GM15510 (cell line): ENCODE data around the gene SPPL2B.

ENCODE experiments used
- POLR2A ChIP-seq: IDR thresholded peaks from 3 replicates; pipeline ENCODE4 v1.6.1; 2011; ENCODE audit warnings: borderline replicate concordance; ENCODE audit not compliant: insufficient read length; ENCODE audit errors: extremely low read depth

SPPL2B gene

GRCh38 chr19:2351591-2351990, 23.1 kb downstream of the SPPL2B start:
- no peak for TF ChIP-seq POLR2A

- no peak for TF ChIP-seq POLR2A
Measured at GRCh38 chr19:2352121-2352520, 23.6 kb downstream of the SPPL2B start.

- no peak for TF ChIP-seq POLR2A
Measured at GRCh38 chr19:2353159-2353886, 24.8 kb downstream of the SPPL2B start.

- no peak for TF ChIP-seq POLR2A
Measured at GRCh38 chr19:2353887-2354592, 25.6 kb downstream of the SPPL2B start.

- TF ChIP-seq POLR2A, result no peak
Measured at GRCh38 chr19:2354670-2355069, 26.2 kb downstream of the SPPL2B start.

GRCh38 chr19:2355168-2356035, 26.9 kb downstream of the SPPL2B start:
- TF ChIP-seq POLR2A, result no peak

GRCh38 chr19:2356036-2356646, 27.7 kb downstream of the SPPL2B start:
- no peak for TF ChIP-seq POLR2A

GRCh38 chr19:2357279-2358206, 29.1 kb downstream of the SPPL2B start:
- no peak for TF ChIP-seq POLR2A

- no peak for TF ChIP-seq POLR2A
Measured at GRCh38 chr19:2358548-2359173, 30.2 kb downstream of the SPPL2B start.

- no peak for TF ChIP-seq POLR2A
Measured at GRCh38 chr19:2359992-2360685, 31.7 kb downstream of the SPPL2B start, which contains the start of gene TMPRSS9. Gene TMPRSS9 (plus strand): TSS chr19:2360265. CDS start chr19:2389786, 29,521 bp downstream.

GRCh38 chr19:2360833-2361232, 32.3 kb downstream of the SPPL2B start:
- no peak for TF ChIP-seq POLR2A

- no peak for TF ChIP-seq POLR2A
Measured at GRCh38 chr19:2361246-2362045, 33.0 kb downstream of the SPPL2B start.
